Endodermal cell (in vitro differentiated cells): ENCODE measurements around the gene ST3GAL3. TPM values are rescaled to one million over a fixed set of nuclear protein-coding genes. Genes with fewer than 3 reads are reported as not detected.

Experiments used
- DNase-seq: peaks from one replicate; pipeline ENCODE4 v3.0.0-alpha.2; 2017
- H3K27ac ChIP-seq: 2 replicates; pipeline ENCODE4 v1.5.1; 2013; ENCODE audit warnings: mild to moderate bottlenecking, low read depth, low read length, moderate library complexity
- H3K27me3 ChIP-seq: 2 replicates; pipeline ENCODE4 v1.6.1; 2013; ENCODE audit warnings: mild to moderate bottlenecking, low read length, moderate library complexity; ENCODE audit not compliant: insufficient read depth, control insufficient read depth, poor library complexity, severe bottlenecking
- H3K36me3 ChIP-seq: 2 replicates; pipeline ENCODE4 v1.7.0; 2013; ENCODE audit warnings: mild to moderate bottlenecking, low read length, moderate library complexity; ENCODE audit not compliant: control insufficient read depth, insufficient read depth
- H3K4me1 ChIP-seq: one replicate; pipeline ENCODE4 v1.7.0; 2013; ENCODE audit warnings: low read length; ENCODE audit not compliant: control insufficient read depth, insufficient read depth
- H3K4me3 ChIP-seq: 2 replicates; pipeline ENCODE4 v1.5.1; 2013; ENCODE audit warnings: mild to moderate bottlenecking, low read length, moderate library complexity
- H3K9ac ChIP-seq: 2 replicates; pipeline ENCODE4 v1.6.1; 2013; ENCODE audit warnings: mild to moderate bottlenecking, low read length, moderate library complexity; ENCODE audit not compliant: poor library complexity, severe bottlenecking; ENCODE audit errors: extremely low read depth
- H3K9me3 ChIP-seq: 2 replicates; pipeline ENCODE4 v1.6.1; 2013; ENCODE audit warnings: mild to moderate bottlenecking, low read length, moderate library complexity; ENCODE audit not compliant: control insufficient read depth
- H3K27ac Mint-ChIP-seq: 2 replicates; pipeline ENCODE4 v1.8.0; 2020; ENCODE audit warnings: mixed read lengths
- H3K27me3 Mint-ChIP-seq: 2 replicates; pipeline ENCODE4 v1.8.0; 2021; ENCODE audit warnings: mild to moderate bottlenecking, mixed read lengths; ENCODE audit not compliant: insufficient read depth
- H3K36me3 Mint-ChIP-seq: 2 replicates; pipeline ENCODE4 v1.8.0; 2020; ENCODE audit warnings: low read depth, mixed read lengths
- H3K4me1 Mint-ChIP-seq: 2 replicates; pipeline ENCODE4 v1.8.0; 2020; ENCODE audit warnings: mixed read lengths
- H3K4me3 Mint-ChIP-seq: 2 replicates; pipeline ENCODE4 v1.8.0; 2020; ENCODE audit warnings: mild to moderate bottlenecking, moderate library complexity, mixed read lengths
- H3K9me3 Mint-ChIP-seq: 2 replicates; pipeline ENCODE4 v1.8.0; 2020; ENCODE audit warnings: mild to moderate bottlenecking, mixed read lengths
- CTCF ChIP-seq: fragments of 200-600 bp; sonication (generic); conservative IDR thresholded peaks from 2 replicates; pipeline ENCODE4 v1.5.0; 2021; ENCODE audit warnings: antibody characterized with exemption, mild to moderate bottlenecking
- WGBS, 2 experiments: methylation state at CpG; one replicate each; pipeline versions ENCODE4 v1.1.5 to v1.1.7; 2013; ENCODE audit warnings: missing lambda C conversion rate in 2 of 2, mixed read lengths in 1 of 2; ENCODE audit not compliant: insufficient coverage in 1 of 2, insufficient read length in 1 of 2; 5-methylcytosine and 5-hydroxymethylcytosine counted together
- total RNA-seq, 2 donors: library from RNA; stranded (reverse); fragmentation: NEBNext Ultra II Directional in 1 of 2; extraction: Animal tissue kit (Norgen Biotek cat#: 25700) in 1 of 2; gene quantifications; 2 replicates in 1 of 2; 3 replicates in 1 of 2; pipeline ENCODE4 v1.2.1, GENCODE V29; 2021

ST3GAL3 gene
- total RNA-seq, 2 donors from 2014 or later: 15.5 to 15.9 TPM

DNA sequence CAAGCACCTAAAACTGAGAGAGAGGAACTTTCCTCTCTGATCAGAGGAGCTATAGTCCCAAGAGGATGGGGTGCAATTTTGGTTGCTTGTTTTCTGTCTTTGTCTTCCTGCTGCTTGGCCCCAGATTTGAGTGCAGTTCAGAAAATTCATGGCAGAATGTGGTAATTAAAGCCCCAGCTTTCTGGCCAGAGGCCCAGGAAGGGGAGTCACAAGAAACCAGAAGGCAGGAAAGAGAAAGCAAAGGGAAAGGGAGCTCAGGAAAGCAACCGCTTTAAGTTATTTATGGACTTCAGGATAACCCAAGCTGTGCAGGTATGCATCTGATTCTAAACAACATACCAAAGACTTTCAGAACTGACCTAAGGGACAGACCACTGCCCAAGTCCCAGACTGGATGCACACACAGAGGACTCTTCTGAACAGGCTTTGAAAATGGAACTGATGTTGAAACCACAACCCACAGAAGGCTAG lies 88.8 kb downstream of the ST3GAL3 start:
- no peaks in the 10 kb centered on the region for H3K27me3 Mint-ChIP-seq
- Histone ChIP-seq H3K27me3 (no peaks in the 10 kb centered on the region), H3K9ac (no peak overlapping the region), H3K27ac (no peak overlapping the region), H3K4me1 (no peaks in the 10 kb centered on the region), H3K4me3 (no peak overlapping the region), H3K9me3 (peaks cover 9% of the 10 kb centered on the region), H3K36me3 (no peaks in the 10 kb centered on the region)
- 100% methylated on average over 1 of the region's 1 CpG; no CpG with 5 or more reads in 1 of the 2 experiments for WGBS, 2 experiments
- H3K9me3 Mint-ChIP-seq: peaks cover 4% of the 10 kb centered on the region
- no peaks in the 10 kb centered on the region for H3K4me1 Mint-ChIP-seq
- no peak overlapping the region for H3K27ac Mint-ChIP-seq
- no peak for TF ChIP-seq CTCF
- H3K36me3 Mint-ChIP-seq: peaks cover 15% of the 10 kb centered on the region
- no peak overlapping the region for H3K4me3 Mint-ChIP-seq
- no peak for DNase-seq

GRCh38 chr1:43797891-43798290 lies 90.6 kb downstream of the ST3GAL3 start:
- Mint-ChIP-seq H3K9me3 (peaks cover 4% of the 10 kb centered on the region), H3K4me3 (no peak overlapping the region), H3K27ac (no peak overlapping the region), H3K27me3 (no peaks in the 10 kb centered on the region), H3K4me1 (no peaks in the 10 kb centered on the region), H3K36me3 (peaks cover 15% of the 10 kb centered on the region)
- TF ChIP-seq CTCF: no peak
- H3K4me1 ChIP-seq: no peaks in the 10 kb centered on the region
- WGBS, 2 experiments: 91 to 100% methylated on average over 1 to 2 of the region's 3 CpGs
- H3K4me3 ChIP-seq: no peak overlapping the region
- H3K9me3 ChIP-seq: peaks cover 9% of the 10 kb centered on the region
- no peak overlapping the region for H3K27ac ChIP-seq
- H3K9ac ChIP-seq: no peak overlapping the region
- no peaks in the 10 kb centered on the region for H3K27me3 ChIP-seq
- DNase-seq: no peak
- H3K36me3 ChIP-seq: no peaks in the 10 kb centered on the region

DNA sequence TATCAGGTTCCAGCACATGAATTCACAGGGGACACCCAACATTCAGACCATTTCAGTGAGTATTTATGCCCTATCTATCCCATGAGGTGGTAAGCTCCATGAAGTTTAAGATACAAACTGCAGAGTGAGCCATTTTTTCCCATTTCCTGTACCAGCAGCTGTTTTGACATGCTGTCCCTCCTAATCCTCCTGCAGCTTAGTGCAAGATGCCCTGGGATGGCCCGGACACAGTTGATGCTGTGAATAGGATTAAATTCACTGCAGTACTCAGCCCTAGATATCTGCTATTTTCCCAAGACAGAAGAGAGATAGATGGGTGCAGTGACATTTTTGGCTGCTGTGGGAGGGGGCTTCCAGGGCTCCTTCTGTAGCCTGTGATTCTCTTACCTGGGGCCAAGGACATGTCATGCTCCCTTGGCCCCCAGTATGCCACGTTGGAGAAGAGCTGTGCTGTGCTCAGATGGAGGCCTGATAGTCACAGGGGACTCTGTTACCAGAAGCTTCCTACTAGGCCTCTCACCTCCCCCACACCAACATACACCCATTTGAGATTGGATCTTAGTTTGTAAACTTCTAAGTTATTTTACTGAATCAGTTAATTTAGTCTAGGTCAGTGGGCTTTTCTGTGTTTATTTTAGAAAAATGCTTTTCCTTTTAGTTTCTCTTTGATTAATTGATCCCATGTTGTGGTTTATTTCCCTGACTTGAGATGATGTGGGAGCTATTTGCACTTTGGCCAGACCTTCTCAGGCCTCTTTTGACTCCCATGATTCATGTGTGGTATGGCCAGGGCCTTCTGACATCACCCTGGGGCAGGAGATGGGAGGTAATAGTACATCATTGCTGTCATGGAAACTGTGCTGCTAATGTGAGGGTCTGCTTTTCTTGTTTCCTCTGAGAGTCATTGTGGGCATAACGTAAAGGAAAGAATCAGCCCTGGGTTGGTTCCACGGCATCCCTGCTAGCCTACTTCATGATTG lies 92.6 kb downstream of the ST3GAL3 start:
- H3K36me3 ChIP-seq: no peaks in the 10 kb centered on the region
- DNase-seq: no peak
- peaks cover 15% of the 10 kb centered on the region for H3K36me3 Mint-ChIP-seq
- 83 to 84% methylated on average over 1 to 4 of the region's 4 CpGs for WGBS, 2 experiments
- H3K27me3 ChIP-seq: no peaks in the 10 kb centered on the region
- no peaks in the 10 kb centered on the region for H3K4me1 ChIP-seq
- H3K9me3 ChIP-seq: peaks cover 9% of the 10 kb centered on the region
- H3K4me3 ChIP-seq: no peak overlapping the region
- no peak overlapping the region for H3K27ac ChIP-seq
- no peak overlapping the region for H3K9ac ChIP-seq
- TF ChIP-seq CTCF: no peak
- no peaks in the 10 kb centered on the region for H3K27me3 Mint-ChIP-seq
- no peak overlapping the region for H3K4me3 Mint-ChIP-seq
- no peak overlapping the region for H3K27ac Mint-ChIP-seq
- H3K4me1 Mint-ChIP-seq: no peaks in the 10 kb centered on the region
- H3K9me3 Mint-ChIP-seq: peaks cover 4% of the 10 kb centered on the region
